Epithelial cell of proximal tubule (primary cell): ENCODE results near the gene ACSL4. TPM values are rescaled to one million over a fixed set of nuclear protein-coding genes. Genes with fewer than 3 reads are reported as not detected.

Experiments
- DNase-seq: peaks from one replicate; pipeline ENCODE4 v3.0.0-alpha.2; 2011; ENCODE audit warnings: low read depth
- H3K4me3 ChIP-seq: 2 replicates; pipeline ENCODE4 v1.5.1; 2011; ENCODE audit warnings: low read depth, mild to moderate bottlenecking, low read length
- total RNA-seq: library from RNA; depleted of rRNA; stranded (reverse); fragments of >200 nt; gene quantifications from 2 replicates; pipeline ENCODE4 v1.2.3, GENCODE V29; 2015
- TF ChIP-seq, protein P1 (sequence below): conservative IDR thresholded peaks from 2 replicates; pipeline ENCODE4 v1.5.1; 2012; ENCODE audit warnings: low read depth, mild to moderate bottlenecking, low read length

ACSL4 gene
- total RNA-seq, 1 donor from 2014 or later: 66.9 TPM

DNA sequence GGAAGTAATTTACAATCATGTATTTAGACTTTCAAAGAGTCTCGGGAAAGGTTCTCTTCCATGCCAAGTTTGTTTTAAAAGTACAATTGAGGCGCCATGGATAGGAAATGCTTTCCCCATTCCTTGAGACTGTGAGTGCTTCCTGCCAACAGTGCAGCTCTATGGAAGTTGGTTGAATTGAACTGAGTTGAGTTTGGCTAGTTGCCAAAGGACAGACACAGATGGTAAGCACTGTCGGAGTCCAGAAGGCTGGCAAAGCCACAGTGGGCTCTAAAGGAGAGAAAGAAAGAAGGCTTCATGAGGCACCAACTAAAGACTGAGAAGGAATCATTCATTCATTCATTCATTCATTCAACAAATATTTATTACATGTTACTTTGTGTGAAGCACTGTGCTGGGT, 103.7 kb downstream of the ACSL4 start:
- TF ChIP-seq, protein P1, sequence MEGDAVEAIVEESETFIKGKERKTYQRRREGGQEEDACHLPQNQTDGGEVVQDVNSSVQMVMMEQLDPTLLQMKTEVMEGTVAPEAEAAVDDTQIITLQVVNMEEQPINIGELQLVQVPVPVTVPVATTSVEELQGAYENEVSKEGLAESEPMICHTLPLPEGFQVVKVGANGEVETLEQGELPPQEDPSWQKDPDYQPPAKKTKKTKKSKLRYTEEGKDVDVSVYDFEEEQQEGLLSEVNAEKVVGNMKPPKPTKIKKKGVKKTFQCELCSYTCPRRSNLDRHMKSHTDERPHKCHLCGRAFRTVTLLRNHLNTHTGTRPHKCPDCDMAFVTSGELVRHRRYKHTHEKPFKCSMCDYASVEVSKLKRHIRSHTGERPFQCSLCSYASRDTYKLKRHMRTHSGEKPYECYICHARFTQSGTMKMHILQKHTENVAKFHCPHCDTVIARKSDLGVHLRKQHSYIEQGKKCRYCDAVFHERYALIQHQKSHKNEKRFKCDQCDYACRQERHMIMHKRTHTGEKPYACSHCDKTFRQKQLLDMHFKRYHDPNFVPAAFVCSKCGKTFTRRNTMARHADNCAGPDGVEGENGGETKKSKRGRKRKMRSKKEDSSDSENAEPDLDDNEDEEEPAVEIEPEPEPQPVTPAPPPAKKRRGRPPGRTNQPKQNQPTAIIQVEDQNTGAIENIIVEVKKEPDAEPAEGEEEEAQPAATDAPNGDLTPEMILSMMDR: no peak
- H3K4me3 ChIP-seq: no peak overlapping the region
- no peak for DNase-seq

DNA sequence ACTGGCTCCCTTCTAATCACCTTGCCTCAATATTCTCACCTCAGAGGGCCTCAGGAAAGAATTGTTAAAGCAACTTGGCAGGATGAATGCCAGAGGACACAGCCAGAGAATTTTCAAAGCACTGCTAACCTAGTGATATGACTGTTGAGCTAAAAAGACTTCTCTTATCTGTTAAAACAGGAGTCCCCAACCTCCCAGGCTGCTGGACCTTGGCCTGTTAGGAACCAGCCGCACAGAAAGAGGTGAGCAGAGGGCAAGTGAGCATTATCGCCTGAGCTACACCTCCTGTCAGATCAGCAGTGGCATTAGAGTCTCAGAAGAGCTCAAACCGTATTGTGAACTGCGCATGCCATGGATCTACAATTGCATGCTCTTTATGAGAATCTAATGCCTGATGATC, 106.4 kb downstream of the ACSL4 start:
- TF ChIP-seq, protein P1: no peak
- no peak overlapping the region for H3K4me3 ChIP-seq
- no peak for DNase-seq

DNA sequence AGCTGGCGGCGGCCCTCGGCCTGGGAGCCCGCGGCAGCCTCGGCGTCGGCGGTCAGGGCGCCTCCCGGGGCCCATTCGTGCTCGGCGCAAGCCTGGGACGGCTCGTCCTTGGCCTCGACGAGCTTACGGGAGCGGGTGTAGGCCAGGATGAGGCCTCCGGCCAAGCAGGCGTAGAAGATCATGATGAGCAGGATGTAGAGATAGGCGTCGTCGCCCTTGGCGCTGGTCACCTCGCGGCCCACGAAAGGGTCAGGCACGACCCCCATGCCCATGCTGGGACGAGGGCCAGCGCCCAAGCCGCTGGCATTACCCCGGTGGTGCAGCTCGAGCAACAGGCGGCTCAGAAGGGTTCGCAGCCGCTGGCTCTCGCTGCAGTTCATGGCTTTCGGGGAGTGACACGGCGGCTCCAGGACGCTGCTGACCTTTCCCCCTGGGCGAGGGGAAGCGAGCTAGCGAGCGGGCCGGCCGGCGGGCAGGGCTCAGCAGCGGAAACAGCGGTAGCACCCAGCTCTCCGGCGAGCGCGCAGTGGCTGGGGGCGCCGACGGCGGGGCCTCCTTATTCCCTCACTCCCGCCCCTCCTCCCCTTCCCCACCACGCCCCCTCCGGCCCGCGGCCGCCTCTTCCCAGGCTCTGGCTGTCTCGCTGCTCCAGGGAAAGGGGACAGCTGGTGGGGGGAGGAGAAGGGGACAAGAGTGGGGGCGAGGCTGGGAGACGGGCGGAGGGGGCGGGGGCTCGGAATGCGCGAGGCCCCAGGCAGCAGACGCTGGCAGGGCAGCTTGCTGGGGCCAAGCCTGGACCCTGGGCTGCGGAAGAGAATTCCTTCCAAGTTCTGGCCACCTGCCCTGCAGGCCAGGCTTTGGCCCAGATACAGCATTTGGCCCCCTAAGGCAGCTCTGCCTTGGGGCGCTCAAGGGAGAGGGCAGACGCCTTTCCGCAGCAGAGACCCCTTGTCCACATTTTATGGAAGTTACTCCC, 108.1 kb downstream of the ACSL4 start, which contains the start of gene KCNE5:
Gene KCNE5, minus strand, starts transcription at position 532 of the 976 bp plus-strand sequence. Its CDS starts 152 bp downstream, at position 380.
- TF ChIP-seq, protein P1: no peak
- no peak for DNase-seq
- no peak within 1 kb of the TSS for H3K4me3 ChIP-seq

DNA sequence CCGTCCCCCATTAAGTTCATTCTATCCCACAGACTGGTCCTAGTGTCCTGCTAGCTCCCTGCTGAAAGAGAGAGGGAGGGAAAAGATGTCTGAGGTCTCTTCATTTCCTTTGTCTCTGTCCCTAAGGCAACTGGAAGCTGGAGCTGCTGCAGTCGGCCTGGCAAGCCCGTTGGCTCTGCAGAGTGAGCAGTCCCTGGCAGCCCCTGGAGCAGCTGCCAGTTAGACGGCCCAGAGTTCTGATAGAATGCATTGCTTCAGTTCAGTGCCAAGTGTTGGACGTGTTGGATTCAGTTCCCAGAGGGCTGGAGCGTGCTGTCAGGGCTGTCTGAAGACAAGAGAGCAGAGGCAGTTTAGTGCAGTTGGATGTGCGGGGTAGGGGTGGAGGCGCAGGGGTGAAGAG, 109.1 kb downstream of the ACSL4 start:
- no peak for DNase-seq
- no peak overlapping the region for H3K4me3 ChIP-seq
- TF ChIP-seq, protein P1: no peak

DNA sequence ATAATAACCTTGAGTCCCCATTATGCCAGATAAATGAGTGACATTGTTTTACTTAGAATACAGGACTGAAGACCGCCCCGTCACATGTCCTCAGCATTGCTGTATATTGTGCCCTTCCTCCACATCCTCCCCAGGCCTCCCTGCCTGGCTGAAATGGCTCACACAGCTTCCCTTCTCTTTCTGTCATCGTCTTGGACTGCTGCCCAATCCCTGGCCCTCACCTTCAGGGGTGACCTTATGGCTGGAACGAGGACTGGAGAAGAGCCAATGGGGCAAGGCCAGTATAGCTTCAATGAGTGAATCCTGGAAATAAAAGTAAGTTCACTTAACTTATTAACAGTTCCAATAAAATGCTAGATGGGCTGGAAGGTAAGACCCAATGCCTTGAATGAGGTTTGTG, 110.8 kb downstream of the ACSL4 start:
- no peak for DNase-seq
- H3K4me3 ChIP-seq: no peak overlapping the region
- TF ChIP-seq, protein P1: no peak

DNA sequence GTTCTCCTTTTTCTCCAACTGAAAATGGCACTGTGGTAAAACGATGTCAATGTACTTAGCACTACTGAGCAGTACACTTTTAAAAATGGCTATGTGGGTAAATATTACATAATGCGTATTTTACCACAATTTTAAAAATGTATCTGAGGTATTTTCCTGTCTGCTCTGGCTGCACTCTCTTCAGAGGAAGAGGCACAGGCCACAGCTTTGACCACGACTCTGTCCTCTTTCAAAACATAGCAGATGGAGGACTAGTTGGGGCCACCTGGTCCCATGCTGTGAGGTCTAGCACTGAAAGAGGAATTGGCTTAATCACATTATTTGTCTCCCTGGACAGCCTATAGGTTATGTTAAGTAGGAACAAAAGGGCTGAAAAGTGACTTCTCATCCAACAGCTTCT, 113.3 kb downstream of the ACSL4 start:
- TF ChIP-seq, protein P1: no peak
- no peak for DNase-seq
- no peak overlapping the region for H3K4me3 ChIP-seq
